Astrocyte of the cerebellum (primary cell): ENCODE measurements around the gene PNLIPRP3.

Source experiments
- DNase-seq: peaks from one replicate; pipeline ENCODE4 v3.0.0-alpha.2; 2011; ENCODE audit warnings: low read depth
- H3K4me3 ChIP-seq: 2 replicates; pipeline ENCODE4 v1.5.1; 2011; ENCODE audit warnings: mild to moderate bottlenecking, low read depth, low read length, moderate library complexity
- in situ Hi-C: cut with HindIII; loops from 2 replicates; pipeline ENCODE4 v1.10.0; 2017; ENCODE audit warnings: low sequenced_read_pairs
- TF ChIP-seq, protein P1 (sequence below): IDR thresholded peaks from 2 replicates; pipeline ENCODE4 v1.5.1; 2012; ENCODE audit warnings: low read length, low read depth, moderate library complexity, mild to moderate bottlenecking; ENCODE audit errors: missing control alignments

PNLIPRP3 gene

GRCh38 chr10:116522803-116523381 lies 95.2 kb downstream of the PNLIPRP3 start:
- TF ChIP-seq, protein P1, sequence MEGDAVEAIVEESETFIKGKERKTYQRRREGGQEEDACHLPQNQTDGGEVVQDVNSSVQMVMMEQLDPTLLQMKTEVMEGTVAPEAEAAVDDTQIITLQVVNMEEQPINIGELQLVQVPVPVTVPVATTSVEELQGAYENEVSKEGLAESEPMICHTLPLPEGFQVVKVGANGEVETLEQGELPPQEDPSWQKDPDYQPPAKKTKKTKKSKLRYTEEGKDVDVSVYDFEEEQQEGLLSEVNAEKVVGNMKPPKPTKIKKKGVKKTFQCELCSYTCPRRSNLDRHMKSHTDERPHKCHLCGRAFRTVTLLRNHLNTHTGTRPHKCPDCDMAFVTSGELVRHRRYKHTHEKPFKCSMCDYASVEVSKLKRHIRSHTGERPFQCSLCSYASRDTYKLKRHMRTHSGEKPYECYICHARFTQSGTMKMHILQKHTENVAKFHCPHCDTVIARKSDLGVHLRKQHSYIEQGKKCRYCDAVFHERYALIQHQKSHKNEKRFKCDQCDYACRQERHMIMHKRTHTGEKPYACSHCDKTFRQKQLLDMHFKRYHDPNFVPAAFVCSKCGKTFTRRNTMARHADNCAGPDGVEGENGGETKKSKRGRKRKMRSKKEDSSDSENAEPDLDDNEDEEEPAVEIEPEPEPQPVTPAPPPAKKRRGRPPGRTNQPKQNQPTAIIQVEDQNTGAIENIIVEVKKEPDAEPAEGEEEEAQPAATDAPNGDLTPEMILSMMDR: no peak
- DNase-seq: no peak
- no peak overlapping the region for H3K4me3 ChIP-seq
- in situ Hi-C loops: no loop called here

GRCh38 chr10:116524736-116525135 lies 97.1 kb downstream of the PNLIPRP3 start:
- DNase-seq: no peak
- no peak overlapping the region for H3K4me3 ChIP-seq
- TF ChIP-seq, protein P1: no peak
- in situ Hi-C loops: no loop called here

DNA sequence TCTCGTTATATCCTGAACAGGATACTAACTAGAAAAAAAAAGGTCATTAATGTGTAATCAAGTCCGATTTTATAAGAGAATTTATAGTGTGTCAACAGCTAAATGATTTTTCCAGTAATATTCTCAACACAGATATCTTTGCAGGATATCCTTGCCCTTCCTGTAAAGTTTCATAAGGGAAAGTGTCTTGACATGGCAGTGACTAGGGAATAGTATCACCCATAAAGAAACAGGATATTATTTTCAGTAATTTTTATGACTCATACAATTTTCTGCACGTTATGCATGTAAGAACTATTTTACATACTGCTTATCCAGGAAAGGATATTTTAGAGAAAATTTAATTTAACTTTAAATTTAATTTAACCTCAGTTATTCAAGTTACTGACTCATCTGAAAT lies 98.6 kb downstream of the PNLIPRP3 start:
- TF ChIP-seq, protein P1: no peak
- no peak for DNase-seq
- in situ Hi-C loops: no loop called here
- no peak overlapping the region for H3K4me3 ChIP-seq
